ENCODE results near the gene XXYLT1. TPM values are rescaled to one million over a fixed set of nuclear protein-coding genes. Genes with fewer than 3 reads are reported as not detected.

The XXYLT1 gene
- total and polyA plus RNA-seq, 2 donors from 2014 or later, result 5.7 to 10.7 TPM

- Histone ChIP-seq H3K27ac (ENCODE audit: low read depth in 2 of 2, low read length in 2 of 2) (no peak overlapping the region), H3K9ac (ENCODE audit: low read length in 3 of 3) (no peak overlapping the region), H3K36me3 (ENCODE audit: control insufficient read depth in 2 of 3, insufficient read depth in 3 of 3, low read length in 3 of 3) (no peaks in the 10 kb centered on the region), H3K4me3 (ENCODE audit: low read length in 3 of 3) (no peak overlapping the region), H3K27me3 (ENCODE audit: control insufficient read depth, insufficient read depth, low read length) (no peaks in the 10 kb centered on the region), H3K4me1 (ENCODE audit: control insufficient read depth in 2 of 3, insufficient read depth in 2 of 3, low read depth in 1 of 3, low read length in 3 of 3) (peaks cover 0 to 2% (median 0%) of the 10 kb centered on the region in 3 donors), H3K9me3 (ENCODE audit: control insufficient read depth in 2 of 3, insufficient read depth in 1 of 3, low read length in 3 of 3) (no peaks in the 10 kb centered on the region)
- TF ChIP-seq CTCF (IDR thresholded peaks at IDR 0.05; ENCODE audit: borderline replicate concordance, extremely low read depth, insufficient read depth), result no peak
- FAIRE-seq, result no peak
- no peak for DNase-seq
- intact Hi-C loops (cut with DNase I), result no loop called here
These were observed 127.7 kb downstream of the XXYLT1 start for GRCh38 chr3:195143221-195143620.

- Histone ChIP-seq H3K9me3 (ENCODE audit: control insufficient read depth in 2 of 3, insufficient read depth in 1 of 3, low read length in 3 of 3) (no peaks in the 10 kb centered on the region), H3K4me3 (ENCODE audit: low read length in 3 of 3) (no peak overlapping the region), H3K27ac (ENCODE audit: low read depth in 2 of 2, low read length in 2 of 2) (no peak overlapping the region), H3K4me1 (ENCODE audit: control insufficient read depth in 2 of 3, insufficient read depth in 2 of 3, low read depth in 1 of 3, low read length in 3 of 3) (no peaks in the 10 kb centered on the region), H3K36me3 (ENCODE audit: control insufficient read depth in 2 of 3, insufficient read depth in 3 of 3, low read length in 3 of 3) (no peaks in the 10 kb centered on the region), H3K9ac (ENCODE audit: low read length in 3 of 3) (no peak overlapping the region), H3K27me3 (ENCODE audit: control insufficient read depth, insufficient read depth, low read length) (no peaks in the 10 kb centered on the region)
- TF ChIP-seq CTCF (IDR thresholded peaks at IDR 0.05; ENCODE audit: borderline replicate concordance, extremely low read depth, insufficient read depth), result no peak
- FAIRE-seq (no peak), DNase-seq (no peak)
- intact Hi-C loops (cut with DNase I), result no loop called here
These were observed 128.4 kb downstream of the XXYLT1 start for GRCh38 chr3:195142519-195142918.

GRCh38 chr3:195140816-195141793 lies 129.9 kb downstream of the XXYLT1 start:
- Histone ChIP-seq H3K4me1 (ENCODE audit: control insufficient read depth in 2 of 3, insufficient read depth in 2 of 3, low read depth in 1 of 3, low read length in 3 of 3) (no peaks in the 10 kb centered on the region), H3K36me3 (ENCODE audit: control insufficient read depth in 2 of 3, insufficient read depth in 3 of 3, low read length in 3 of 3) (no peaks in the 10 kb centered on the region), H3K9me3 (ENCODE audit: control insufficient read depth in 2 of 3, insufficient read depth in 1 of 3, low read length in 3 of 3) (no peaks in the 10 kb centered on the region), H3K9ac (ENCODE audit: low read length in 3 of 3) (no peak overlapping the region), H3K27ac (ENCODE audit: low read depth in 2 of 2, low read length in 2 of 2) (no peak overlapping the region), H3K4me3 (ENCODE audit: low read length in 3 of 3) (no peak overlapping the region), H3K27me3 (ENCODE audit: control insufficient read depth, insufficient read depth, low read length) (no peaks in the 10 kb centered on the region)
- FAIRE-seq, result no peak
- no peak for DNase-seq
- intact Hi-C loops (cut with DNase I), result no loop called here
- no peak for TF ChIP-seq CTCF (IDR thresholded peaks at IDR 0.05; ENCODE audit: borderline replicate concordance, extremely low read depth, insufficient read depth)
